ENCODE results near the gene RARB.

GRCh38 chr3:25633919-25634318, 205.9 kb downstream of the RARB start:
- TF ChIP-seq EZH2 (IDR thresholded peaks at IDR 0.05) (no peak), POLR2AphosphoS5 (IDR thresholded peaks at IDR 0.05; ENCODE audit: borderline replicate concordance, low read depth, low read length) (no peak), FOXP2 (optimal IDR thresholded peaks at IDR 0.05; ENCODE audit: control extremely low read depth, extremely low read length, insufficient read depth) (no peak)
